HepG2 (cell line): Measurements from ENCODE around the gene EVI2B.

Source experiments
- EED ChIP-seq: sonication (generic); formaldehyde crosslinking; IDR thresholded peaks from 2 replicates; pipeline ENCODE4 v1.5.0; 2020; ENCODE audit warnings: mild to moderate bottlenecking, missing genetic modification reagents
- FOXA3 ChIP-seq: IDR thresholded peaks from 2 replicates; pipeline ENCODE4 v1.6.1; 2016; ENCODE audit warnings: missing genetic modification reagents, missing compliant biosample characterization
- POLR2A ChIP-seq, 2 experiments: IDR thresholded peaks; 2 replicates each; pipeline ENCODE4 v1.6.1; 2011; ENCODE audit warnings: low read depth in 2 of 2, low read length in 2 of 2, mild to moderate bottlenecking in 1 of 2, moderate library complexity in 1 of 2; ENCODE audit not compliant: insufficient read depth in 1 of 2
- RFX5 ChIP-seq: IDR thresholded peaks from 2 replicates; pipeline ENCODE4 v1.6.1; 2011; ENCODE audit warnings: low read depth, low read length, improper control_type of control experiment
- TF ChIP-seq, protein P1 (sequence below): IDR thresholded peaks from 2 replicates; pipeline ENCODE4 v1.6.1; 2016; ENCODE audit warnings: missing genetic modification reagents, missing compliant biosample characterization
- TF ChIP-seq, protein P2 (sequence below): IDR thresholded peaks from 2 replicates; pipeline ENCODE4 v1.6.1; 2016

DNA sequence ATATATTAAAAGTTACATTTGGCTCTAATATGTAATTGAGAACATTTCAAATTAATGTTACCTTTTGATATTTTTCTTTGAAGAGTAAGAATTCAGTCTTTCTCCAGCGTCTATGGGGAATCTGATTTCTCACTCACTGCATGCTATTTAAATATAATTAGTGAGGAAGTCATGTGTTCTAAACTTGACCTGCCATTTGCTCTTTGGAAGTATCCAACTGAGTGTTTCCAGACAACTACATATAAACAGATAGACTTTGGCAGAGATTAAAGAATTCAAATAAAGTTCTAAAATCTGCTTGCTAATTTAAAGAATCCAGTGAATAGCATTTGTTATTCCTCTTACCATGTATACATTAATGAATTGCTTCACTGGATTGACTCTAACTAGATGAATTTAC lies 40.3 kb downstream of the EVI2B start:
- TF ChIP-seq FOXA3 (CRISPR knock-in tag) (no peak), POLR2A (IDR thresholded peaks at IDR 0.05; ENCODE audit: insufficient read depth in 1 of 2, low read depth in 2 of 2, low read length in 2 of 2) (no peak), RFX5 (no peak), EED (CRISPR knock-in tag) (no peak)
- TF ChIP-seq, protein P1, sequence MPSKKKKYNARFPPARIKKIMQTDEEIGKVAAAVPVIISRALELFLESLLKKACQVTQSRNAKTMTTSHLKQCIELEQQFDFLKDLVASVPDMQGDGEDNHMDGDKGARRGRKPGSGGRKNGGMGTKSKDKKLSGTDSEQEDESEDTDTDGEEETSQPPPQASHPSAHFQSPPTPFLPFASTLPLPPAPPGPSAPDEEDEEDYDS (CRISPR knock-in tag) = no peak
- TF ChIP-seq, protein P2, sequence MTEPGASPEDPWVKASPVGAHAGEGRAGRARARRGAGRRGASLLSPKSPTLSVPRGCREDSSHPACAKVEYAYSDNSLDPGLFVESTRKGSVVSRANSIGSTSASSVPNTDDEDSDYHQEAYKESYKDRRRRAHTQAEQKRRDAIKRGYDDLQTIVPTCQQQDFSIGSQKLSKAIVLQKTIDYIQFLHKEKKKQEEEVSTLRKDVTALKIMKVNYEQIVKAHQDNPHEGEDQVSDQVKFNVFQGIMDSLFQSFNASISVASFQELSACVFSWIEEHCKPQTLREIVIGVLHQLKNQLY (CRISPR knock-in tag) = no peak
